Measurements from ENCODE around the gene GTSE1.

The GTSE1 gene

DNA sequence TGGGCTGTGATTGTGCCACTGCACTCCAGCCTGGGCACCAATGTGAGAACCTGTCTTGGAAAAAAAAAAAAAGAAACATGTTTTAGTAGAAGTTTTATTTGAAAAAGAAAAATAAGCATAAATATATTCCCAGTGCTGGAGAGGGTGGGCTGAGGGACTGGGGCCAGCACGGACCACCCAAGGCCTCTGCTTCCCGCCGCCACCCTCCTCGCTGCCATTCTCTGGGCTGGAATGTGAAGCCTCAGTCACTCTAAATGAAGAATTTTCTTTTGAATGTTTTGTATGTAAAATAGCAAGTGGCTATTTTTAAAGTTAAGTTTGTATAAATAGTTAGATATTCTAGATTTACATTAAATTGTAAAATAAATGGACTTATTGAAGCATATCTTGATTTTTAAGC is 33.8 kb downstream of the GTSE1 start:
- no peak for DNase-seq

DNA sequence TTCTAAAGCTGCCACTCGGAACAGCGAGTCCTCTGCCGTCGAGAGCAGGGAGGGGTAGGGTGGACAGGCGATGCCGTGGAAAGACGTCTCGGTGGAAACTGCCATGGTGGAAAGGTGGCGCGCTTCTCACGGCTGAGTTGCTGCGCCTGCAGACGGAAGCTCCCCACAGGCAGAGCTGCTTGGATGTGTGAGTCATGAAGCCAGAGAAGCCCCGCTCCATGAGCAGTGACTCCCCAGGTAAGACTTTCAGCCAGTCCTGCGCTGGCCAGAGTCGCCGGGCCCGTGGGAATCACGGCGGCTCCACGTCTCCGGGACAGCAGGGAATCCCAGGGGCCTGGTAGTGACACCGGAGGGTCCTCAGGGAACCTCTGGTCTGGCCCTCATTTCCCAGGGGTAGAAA is 34.8 kb downstream of the GTSE1 start:
- no peak for DNase-seq

DNA sequence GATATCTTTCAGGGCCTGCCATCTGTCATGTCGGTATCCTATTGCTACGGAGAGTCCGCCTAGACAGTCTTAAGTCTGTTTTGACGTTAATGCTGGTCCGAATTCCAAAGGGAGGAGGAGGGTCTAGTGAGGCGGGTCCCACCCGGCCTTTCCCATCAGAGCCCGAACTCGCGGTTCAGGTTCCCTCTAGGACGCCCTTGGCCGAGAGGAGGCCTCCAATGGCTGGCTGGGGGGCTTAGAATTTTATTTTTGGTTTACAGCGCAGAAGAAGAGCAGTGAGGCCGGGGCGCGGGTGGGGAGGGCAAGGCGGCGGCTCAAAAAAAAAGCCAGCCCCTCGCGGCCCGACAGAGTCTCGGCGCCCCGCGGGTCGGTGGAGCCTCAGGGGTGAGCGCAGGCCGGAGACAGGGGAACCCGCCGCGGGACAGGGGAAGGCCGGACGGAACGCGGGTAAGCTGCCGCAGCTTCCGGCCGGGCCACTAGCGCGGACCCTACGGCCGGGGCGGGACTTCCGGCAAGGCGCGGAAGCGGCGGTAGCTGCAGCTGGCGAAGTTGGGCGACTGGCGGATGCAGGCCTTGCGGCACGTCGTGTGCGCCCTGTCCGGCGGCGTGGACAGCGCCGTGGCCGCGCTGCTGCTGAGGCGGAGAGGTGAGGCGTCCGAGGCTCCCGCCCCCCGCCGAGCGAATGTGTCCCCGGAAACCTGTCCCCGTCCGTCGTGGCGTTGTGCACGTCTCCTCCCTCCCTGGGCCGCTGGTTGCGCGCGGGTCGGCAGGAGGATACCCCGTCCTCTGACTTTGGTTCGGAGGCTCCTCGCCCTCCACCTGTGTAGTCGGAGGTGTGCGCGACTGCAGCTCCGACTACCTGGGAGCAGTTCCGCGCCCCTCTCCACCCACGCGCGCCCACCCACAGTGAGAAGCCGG is 38.8 kb downstream of the GTSE1 start, which contains the start of gene TRMU:
TSS of gene TRMU (plus strand) at position 514 of the 918 bp plus-strand sequence. CDS start at position 565, 51 bp downstream.
- DNase-seq: peak; percentile 91

DNA sequence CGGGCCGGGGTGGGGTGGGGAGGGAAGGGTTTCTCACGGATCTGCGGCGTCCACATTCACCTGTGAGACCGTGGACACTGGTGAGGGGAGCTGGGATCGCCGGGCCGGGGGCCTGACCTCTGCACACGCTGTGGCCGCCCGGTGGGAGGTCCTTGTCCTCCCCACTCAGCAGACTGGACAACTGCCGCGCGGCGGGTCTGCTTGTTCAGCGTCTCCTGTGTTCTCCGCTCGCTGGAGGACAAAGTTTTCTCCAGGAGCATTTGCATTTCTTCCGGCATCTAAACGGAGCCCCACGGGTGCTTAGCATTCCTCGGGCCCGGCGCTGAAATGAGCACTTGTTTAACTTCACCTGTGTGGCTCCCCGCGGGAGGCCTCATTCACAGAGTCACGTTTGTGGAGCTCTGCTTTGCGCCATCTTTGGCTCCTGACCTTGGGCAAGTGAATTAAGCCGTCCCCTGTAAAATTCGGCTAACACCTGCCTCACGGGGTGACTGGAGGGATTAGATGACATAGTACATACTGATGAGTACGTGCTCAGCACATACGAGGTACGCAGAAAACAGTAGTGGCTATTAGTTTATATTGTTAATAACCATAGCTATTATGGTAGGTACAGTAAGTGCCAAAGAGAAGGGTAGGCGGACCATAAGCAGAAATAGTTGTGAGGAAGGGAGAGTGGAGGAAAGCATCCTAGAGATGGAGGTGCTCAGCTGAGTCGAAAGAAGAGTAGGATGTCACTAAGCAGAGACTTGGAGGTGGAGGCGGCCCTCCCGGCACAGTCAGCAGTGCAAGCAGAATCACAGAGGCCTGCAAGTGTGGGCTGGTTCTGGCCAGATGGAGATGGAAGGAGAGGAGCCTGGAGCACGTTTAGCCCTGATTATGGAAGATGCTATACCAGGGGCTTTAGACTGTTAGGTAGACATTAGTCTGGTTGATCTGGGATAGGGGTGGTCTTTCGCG is 39.7 kb downstream of the GTSE1 start:
- peak; percentile 11 for DNase-seq

DNA sequence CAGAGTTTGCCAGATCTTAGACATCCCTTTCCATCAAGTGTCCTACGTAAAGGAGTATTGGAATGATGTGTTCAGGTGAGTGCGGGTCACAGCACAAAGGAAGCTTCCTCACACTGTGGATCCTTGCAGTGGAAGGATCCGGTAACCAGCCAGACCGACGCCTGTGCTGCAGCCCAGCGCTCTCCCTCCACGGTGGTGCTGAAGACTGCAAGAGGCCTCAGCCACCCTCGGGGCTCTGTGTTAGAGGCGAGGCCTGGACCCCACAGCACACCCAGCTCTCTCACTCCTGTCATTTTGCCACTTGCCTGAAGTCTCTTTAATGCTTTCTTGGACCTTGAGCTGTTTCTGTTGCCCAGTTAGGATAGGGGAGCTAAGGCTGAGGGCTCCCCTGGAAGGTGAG is 41.2 kb downstream of the GTSE1 start:
- DNase-seq: no peak

DNA sequence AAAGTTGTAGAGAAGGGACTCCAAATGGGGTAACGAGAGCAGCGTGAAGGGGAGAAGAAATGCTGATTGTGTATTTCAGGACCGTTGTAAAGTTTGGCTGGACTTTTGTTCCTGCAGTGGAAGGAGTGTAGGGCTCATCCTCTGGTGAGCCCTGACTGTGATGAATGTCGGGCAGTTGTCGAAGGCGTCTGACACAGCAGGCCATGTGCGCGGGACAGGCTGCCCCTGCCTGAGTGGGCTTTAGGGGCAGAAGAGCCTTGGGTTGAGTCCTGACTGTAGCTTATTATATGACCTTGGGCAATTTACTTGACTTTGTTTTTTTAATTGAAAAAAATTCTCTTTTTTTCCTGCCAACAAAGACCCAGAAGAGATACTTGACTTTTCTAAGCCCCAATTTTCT is 42.0 kb downstream of the GTSE1 start:
- DNase-seq: no peak

DNA sequence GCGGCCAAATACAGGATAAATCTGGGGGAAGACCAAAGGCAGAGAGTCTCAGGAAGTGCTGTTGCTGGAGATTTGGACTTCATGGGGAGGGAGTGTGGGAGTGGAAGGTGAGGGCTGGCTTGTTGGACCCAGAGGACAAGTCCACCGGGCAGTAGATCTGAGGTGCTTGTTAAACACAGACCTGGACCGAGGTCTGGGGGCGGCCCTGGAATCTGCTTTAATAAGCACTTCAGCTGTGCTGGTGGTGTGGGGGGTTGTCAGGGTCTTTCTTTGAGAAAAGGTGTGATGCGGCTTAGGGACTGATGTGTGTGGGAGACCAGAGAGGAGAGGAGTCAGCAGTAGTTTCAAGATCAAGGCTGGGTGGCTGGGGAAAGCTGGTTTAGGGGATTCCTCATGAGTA is 43.3 kb downstream of the GTSE1 start:
- no peak for DNase-seq

DNA sequence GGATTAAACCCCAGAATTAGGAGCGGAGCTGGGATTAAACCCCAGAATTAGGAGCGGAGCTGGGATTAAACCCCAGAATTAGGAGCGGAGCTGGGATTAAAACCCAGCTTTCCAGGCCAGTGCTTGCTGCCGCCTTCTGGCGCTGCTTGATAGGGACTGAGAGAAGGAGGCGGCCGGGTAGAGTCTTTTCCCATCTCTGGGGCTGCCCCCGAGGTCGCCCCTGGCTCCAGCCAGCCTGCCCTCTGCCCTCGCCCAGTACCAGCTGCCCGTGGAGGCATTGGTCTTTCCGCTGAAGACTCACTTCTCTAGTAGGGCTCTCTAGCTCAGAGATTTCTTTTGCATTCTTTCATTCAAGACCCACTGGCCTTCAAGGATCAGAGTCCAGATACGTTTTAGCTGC is 44.0 kb downstream of the GTSE1 start:
- no peak for DNase-seq

DNA sequence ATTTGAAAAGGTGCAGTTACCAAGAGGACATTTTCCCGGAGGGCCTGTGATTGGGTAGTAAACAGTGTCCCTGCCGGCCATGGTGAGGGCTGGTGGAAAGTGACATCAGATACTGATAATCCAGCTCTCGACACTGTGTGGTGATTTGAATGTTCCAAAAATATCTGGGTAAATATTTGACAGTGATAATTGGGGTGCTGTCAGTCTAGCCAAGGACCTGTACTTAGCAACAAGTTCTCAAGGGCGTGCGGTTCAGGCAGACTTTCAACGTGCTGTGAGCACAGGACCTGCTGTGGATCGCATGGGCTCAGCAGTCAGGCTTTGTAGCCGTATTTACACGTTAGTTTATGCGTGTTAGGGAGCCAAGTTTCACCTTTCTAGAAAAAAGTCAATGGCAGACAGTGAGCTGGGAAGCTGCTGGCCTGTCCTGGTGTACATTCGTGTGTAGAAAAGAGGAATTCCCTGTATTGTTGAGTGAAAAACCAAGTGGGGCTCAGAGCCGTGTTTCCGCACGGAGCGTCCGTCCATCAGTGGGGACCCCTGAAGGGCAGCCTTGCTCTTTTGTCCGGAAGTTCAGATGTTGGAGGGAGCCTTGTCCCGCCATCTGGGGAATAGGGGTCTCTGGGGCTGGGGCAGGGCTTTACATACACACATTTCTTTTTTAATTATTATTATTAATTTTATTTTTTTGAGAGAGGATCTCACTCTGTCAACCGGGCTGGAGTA is 50.2 kb downstream of the GTSE1 start:
- DNase-seq: no peak

DNA sequence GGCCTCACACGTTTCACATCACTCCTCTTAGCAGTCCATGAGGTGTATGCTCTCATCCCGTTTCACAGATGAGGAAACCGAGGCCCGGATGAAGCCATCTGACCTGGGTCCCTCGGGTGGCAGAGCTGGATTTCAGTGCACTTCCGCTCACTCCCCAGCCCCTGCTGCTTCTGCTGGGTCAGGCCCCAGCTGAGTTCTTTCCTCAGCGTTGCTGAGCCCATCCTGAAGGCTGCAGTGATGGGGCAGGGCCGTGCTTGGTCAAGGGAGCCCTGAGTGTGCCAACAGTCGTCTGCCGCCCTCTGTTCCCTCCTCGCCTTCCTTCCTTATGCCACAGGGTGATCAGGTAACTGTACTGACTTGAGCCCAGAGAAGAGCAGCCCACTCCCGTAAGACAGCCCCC is 51.0 kb downstream of the GTSE1 start:
- no peak for DNase-seq

DNA sequence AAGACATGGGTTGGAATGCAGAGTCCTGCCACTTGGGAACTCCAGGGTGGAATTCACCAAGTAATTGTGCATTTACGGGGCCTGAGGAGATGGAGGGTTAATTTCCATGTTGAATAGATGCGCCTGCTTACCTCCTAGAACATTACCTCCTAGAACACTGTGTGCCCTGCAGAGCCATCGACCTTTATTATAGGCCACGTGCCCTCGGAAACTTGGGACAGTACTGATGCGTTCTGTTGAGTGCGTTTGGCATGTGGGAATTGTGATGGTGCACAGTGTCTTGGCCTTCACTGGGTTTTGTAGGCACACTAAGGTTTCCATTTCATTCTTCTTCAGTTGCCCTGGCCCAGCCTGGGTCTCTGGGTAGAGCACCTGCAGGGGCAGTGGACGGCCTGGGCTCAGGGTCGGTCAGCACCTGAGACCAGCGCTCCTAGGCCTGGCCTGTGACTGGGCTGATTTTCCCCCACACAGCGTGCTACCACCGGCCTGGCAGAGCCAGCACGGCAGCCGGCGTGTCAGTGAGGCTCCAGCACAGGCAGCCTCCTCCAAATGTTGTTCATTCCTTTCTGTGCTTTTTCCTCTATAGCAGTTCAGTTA is 51.5 kb downstream of the GTSE1 start:
- no peak for DNase-seq

DNA sequence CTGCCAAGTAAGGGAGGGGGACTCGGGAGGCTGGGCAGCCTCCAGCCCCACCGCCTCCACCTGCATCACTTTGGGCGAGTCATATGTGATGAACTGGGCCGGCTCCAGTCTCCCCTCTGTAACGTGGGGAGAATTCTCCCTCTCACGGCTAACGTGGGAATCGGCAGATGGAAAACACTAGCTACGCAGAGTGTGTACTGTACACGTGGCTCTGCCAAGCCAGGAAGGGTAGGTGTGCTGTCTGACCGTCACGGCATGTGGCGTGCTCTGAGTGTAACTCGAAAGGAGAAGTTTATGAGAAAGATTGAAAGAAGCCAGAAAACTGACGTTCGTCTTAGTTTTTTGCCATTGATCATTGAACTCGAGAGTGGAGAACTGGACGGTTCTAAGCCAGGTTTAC is 52.6 kb downstream of the GTSE1 start:
- DNase-seq: no peak

DNA sequence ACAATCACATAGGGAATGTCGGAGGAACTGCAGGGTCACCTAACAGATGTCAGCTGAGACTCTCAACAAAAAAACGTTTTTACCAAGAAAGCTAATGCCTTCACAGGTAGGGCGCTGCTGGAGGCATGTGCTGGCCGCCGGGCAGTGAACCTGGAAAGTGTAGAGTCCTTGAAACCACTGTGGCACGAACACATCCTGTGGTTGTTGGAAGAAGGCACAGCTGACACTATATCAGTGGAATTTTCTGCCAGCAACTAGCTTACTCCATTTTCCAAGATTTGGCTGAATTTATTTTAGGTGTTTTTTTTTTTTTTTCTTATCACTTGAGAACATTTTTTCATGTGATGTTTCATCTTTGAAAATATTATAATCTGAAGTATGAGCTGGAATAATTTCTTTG is 53.0 kb downstream of the GTSE1 start:
- no peak for DNase-seq

DNA sequence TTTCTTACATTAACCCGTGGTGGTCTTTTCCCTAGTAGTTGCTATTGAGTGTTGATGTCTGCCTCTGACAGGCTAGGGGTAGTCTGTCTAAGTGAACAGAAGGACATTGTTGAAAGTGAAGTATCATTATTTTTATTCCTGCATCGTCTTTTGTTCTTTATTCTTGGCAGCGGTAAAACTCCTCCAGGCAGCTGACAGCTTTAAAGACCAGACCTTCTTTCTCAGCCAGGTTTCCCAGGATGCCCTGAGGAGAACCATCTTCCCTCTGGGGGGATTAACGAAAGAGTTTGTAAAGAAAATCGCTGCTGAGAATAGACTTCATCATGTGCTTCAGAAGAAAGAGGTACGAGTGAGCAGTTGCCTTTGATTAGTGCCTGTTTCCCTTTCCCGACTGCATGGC is 53.5 kb downstream of the GTSE1 start:
- no peak for DNase-seq

DNA sequence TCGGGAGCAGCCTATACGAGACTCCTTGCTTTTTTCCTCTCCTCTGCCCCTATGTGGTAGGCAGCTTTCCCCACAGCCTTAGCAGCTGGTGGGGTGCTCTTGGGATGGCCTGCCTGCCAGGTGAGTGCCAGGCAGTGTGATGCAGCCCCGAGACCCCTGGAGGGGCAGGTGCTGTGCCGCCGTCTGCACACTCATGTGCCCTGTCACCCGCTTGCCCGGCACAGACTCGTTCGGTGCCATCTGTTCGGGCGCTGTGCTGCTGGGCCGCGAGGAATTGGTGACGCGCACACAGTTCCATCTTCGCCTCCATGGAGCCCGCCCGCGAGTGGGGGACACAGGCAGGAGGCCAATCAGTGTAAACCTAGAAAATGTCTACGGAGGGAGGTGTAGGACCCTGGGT is 54.0 kb downstream of the GTSE1 start:
- DNase-seq: no peak

DNA sequence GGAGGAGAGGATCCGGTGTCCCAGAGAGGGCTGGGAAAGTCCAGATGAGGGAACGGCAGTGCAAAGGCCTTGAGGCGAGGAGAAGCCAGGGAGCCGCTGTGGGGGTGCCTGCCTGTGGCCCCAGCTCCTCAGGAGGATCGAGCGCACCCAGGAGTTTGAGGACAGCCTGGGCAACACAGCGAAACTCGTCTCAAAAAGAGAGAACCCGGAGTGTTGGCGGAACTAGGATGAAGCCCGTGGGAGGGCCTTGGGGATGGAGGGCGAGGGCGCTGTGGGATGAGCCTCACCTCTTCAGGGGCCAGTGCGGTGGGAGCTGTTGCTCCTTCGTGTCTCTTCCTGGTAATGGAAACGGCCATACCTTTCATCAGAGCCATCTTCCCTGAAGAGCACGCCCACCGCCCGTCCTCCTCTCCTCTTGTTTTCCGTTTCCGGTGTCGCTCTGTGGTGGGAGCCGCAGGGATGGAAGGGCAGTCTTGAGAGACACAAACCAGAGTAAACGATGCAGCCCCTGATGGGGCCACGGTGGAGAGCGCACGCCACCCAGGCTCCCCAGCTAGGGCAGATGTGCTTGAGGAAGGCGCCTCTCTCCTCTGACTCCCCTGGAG is 54.6 kb downstream of the GTSE1 start:
- DNase-seq: no peak

DNA sequence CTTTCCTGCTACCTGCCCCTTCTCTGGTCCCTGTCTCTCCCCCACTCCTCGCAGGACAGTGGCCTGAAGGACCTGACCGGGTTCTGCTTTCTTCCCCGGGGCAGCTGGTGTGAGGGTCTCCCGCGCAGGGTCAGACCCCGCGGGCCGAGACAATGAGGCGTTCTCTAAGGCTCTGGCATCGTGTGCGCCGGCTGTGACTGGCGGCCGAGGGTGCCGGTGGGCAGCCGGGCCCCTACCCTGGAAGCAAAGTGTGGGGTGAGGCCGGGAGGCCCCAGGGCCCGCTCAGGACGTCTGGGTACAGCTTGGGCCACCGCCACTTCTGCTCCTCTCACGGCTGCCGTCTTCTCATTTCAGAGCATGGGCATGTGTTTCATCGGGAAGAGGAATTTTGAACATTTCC is 55.1 kb downstream of the GTSE1 start:
- no peak for DNase-seq

DNA sequence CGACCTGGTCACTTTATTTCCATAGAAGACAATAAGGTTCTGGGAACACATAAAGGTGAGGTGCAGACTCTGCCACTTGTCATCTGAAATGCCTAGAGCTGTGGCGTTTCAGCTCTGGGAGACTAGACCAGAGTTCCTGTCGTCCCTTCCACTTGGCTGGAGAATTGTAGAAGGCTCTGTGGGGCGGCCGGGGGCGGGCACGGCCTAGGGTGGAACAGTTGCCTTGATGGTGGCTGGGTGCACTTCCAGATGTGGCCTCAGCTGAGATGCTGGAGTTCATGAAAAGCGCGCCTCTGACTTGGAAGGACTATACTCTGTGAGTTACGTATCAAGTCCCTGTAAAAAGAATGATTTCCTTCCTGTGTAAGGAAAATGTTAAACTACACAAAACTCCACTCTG is 55.6 kb downstream of the GTSE1 start:
- DNase-seq: no peak

DNA sequence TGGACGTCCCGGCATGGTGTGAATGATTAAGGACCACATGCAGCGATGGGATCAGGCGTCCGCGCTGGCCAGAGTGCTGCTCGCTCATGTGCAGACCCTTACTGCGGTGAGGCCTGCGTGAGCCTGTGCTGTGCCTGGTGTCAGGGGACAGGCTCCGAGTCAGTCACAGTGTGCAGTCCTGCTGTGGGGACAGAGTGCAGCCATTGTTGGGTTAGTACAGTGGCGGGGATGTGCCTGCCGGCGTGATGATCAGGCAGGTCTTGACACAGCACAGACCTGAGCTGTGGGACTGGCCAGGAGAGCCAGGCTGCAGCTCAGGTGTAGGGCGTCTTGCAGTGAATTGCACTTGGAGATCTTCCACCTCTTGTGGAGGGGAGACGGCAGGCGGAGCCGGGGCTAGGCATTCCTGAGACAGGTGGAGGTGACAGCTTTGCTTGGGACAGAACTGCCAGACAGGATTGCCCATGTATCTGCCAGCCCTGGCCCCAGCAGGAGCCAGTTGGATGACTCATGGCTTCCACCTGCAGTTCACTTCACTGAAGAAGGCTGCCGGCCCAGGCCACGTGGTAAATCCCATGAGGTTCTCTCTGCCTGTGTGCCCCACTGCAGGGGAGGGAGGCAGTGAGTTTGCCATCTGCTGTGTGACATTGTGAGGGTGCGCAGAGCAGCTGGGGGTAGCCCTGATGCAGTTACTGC is 56.2 kb downstream of the GTSE1 start:
- no peak for DNase-seq

DNA sequence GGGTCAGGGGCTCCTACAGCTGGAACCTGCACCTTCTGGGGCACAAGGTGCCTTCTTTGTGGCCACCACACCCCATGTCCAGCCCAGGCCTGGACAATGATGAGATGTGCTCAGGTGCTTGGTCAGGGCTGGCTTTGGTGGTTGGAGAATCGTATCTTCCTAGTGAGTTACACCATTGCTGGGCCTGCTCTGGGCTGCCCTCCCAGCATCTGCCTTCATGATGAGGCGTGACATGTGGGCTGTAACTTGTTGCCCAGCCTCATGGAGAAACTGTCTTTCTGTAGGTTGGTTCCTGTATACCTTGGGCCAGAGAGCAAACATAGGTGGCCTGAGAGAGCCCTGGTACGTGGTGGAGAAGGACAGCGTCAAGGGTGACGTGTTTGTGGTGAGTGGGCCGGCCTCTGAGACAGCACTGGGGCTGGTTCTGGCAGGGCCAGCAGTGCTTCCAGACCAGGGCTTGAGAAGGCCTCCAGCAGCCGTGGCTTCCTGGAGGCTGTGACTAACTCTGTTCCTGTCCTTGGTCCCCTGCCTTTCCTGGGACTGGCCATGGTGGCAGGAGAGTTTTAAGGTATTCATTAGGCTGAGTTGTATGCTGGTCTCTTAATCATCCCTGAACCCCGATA is 56.9 kb downstream of the GTSE1 start:
- DNase-seq: no peak

All from OCI-M1 (cell line).